Stomach (tissue), 4 donors: ENCODE results near the gene GJA8.

Experiments
- POLR2A ChIP-seq, 4 donors: fragments of 450-650 bp; IDR thresholded peaks; one replicate each; pipeline ENCODE4 v1.6.1; 2016; ENCODE audit warnings: antibody characterized with exemption in 4 of 4, control low read depth in 2 of 4, mild to moderate bottlenecking in 1 of 4, moderate library complexity in 1 of 4
- POLR2AphosphoS5 ChIP-seq, 3 donors: sonication (generic); formaldehyde crosslinking; IDR thresholded peaks; one replicate each; pipeline ENCODE4 v1.6.1; 2016; ENCODE audit warnings: antibody characterized with exemption in 3 of 3
- TF ChIP-seq, protein P1 (sequence below), 7 experiments: fragments of 450-650 bp in 4 of 7; fragments of 200-600 bp in 3 of 7; sonication (generic) in 3 of 7; IDR thresholded peaks; one replicate each; pipeline ENCODE4 v1.5.1; 2016 to 2019; ENCODE audit warnings: antibody characterized with exemption in 7 of 7, control low read depth in 2 of 7, mild to moderate bottlenecking in 1 of 7

DNA sequence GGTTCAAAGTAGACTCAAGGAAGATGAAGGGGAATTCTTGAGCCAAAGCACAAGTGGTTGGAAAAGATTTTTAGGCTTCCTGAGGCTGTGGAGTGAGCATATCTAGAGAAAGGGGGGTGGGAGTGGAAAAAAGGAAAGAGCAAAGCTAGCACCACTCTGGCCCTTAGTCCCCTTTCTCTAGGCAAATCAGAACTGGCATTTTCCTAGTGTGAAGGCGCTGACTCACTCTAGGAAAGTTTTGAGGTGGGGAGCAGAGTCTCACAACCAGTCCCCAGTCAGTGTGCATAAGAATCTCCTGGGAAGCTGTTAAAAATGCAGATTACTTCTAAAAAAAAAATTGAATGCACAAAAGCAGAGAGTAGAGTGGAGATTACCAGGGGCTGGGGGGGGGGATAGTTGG, 22.2 kb downstream of the GJA8 start:
- TF ChIP-seq, protein P1, sequence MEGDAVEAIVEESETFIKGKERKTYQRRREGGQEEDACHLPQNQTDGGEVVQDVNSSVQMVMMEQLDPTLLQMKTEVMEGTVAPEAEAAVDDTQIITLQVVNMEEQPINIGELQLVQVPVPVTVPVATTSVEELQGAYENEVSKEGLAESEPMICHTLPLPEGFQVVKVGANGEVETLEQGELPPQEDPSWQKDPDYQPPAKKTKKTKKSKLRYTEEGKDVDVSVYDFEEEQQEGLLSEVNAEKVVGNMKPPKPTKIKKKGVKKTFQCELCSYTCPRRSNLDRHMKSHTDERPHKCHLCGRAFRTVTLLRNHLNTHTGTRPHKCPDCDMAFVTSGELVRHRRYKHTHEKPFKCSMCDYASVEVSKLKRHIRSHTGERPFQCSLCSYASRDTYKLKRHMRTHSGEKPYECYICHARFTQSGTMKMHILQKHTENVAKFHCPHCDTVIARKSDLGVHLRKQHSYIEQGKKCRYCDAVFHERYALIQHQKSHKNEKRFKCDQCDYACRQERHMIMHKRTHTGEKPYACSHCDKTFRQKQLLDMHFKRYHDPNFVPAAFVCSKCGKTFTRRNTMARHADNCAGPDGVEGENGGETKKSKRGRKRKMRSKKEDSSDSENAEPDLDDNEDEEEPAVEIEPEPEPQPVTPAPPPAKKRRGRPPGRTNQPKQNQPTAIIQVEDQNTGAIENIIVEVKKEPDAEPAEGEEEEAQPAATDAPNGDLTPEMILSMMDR (IDR thresholded peaks at IDR 0.05): no peak
- TF ChIP-seq POLR2A (IDR thresholded peaks at IDR 0.05) (no peak), POLR2AphosphoS5 (IDR thresholded peaks at IDR 0.05) (no peak)
